GM23338 (cell line): ENCODE results near the gene KRT3. TPM values are rescaled to one million over a fixed set of nuclear protein-coding genes. Genes with fewer than 3 reads are reported as not detected.

ENCODE experiments used
- ATAC-seq: fragments of 200-7000 bp; cut with Tn5 transposase; 3 replicates; pipeline ENCODE4 v1.9.1; 2020
- DNase-seq: peaks from one replicate; pipeline ENCODE4 v3.0.0-alpha.2; 2015; ENCODE audit warnings: low spot score
- H2AFZ ChIP-seq: fragments of 200-600 bp; sonication (generic); 2 replicates; pipeline ENCODE4 v1.8.0; 2016; ENCODE audit warnings: antibody characterized with exemption, mild to moderate bottlenecking, moderate library complexity
- H3F3A ChIP-seq: fragments of 200-600 bp; sonication (generic); replicated peaks from 2 replicates; pipeline ENCODE4 v1.8.0; 2017; ENCODE audit warnings: antibody characterized with exemption, mixed run types, low read depth
- H3K27ac ChIP-seq: fragments of 200-600 bp; sonication (generic); 2 replicates; pipeline ENCODE4 v1.6.1; 2016; ENCODE audit warnings: low read depth
- H3K27me3 ChIP-seq: fragments of 200-600 bp; sonication (generic); 2 replicates; pipeline ENCODE4 v1.8.0; 2016; ENCODE audit warnings: mild to moderate bottlenecking, mixed run types, moderate library complexity; ENCODE audit not compliant: insufficient read depth
- H3K36me3 ChIP-seq: fragments of 200-600 bp; sonication (generic); 2 replicates; pipeline ENCODE4 v1.8.0; 2016; ENCODE audit warnings: mild to moderate bottlenecking; ENCODE audit not compliant: insufficient read depth
- H3K4me1 ChIP-seq: fragments of 200-600 bp; sonication (generic); 2 replicates; pipeline ENCODE4 v1.8.0; 2016; ENCODE audit warnings: mild to moderate bottlenecking, moderate library complexity; ENCODE audit not compliant: insufficient read depth
- H3K4me2 ChIP-seq: fragments of 200-600 bp; sonication (generic); 2 replicates; pipeline ENCODE4 v1.7.1; 2017; ENCODE audit warnings: mixed run types
- H3K4me3 ChIP-seq: fragments of 200-600 bp; sonication (generic); 2 replicates; pipeline ENCODE4 v1.6.1; 2016; ENCODE audit warnings: mixed run types
- H3K79me2 ChIP-seq: fragments of 200-600 bp; sonication (generic); replicated peaks from 2 replicates; pipeline ENCODE4 v1.8.0; 2017; ENCODE audit warnings: mild to moderate bottlenecking; ENCODE audit not compliant: insufficient read depth
- H3K9me2 ChIP-seq: fragments of 200-600 bp; sonication (generic); 2 replicates; pipeline ENCODE4 v1.8.0; 2017; ENCODE audit not compliant: insufficient read depth
- H4K20me1 ChIP-seq: fragments of 200-600 bp; sonication (generic); replicated peaks from 2 replicates; pipeline ENCODE4 v1.8.0; 2017; ENCODE audit warnings: mild to moderate bottlenecking; ENCODE audit not compliant: insufficient read depth
- H3K27ac Mint-ChIP-seq: 2 replicates; pipeline ENCODE4 v1.8.0; 2020; ENCODE audit warnings: inconsistent platforms, mild to moderate bottlenecking, moderate library complexity, mixed read lengths
- H3K27me3 Mint-ChIP-seq: 3 replicates; pipeline ENCODE4 v1.8.0; 2022; ENCODE audit warnings: low read depth, mild to moderate bottlenecking, moderate library complexity, mixed read lengths, inconsistent platforms; ENCODE audit not compliant: insufficient read depth, poor library complexity
- H3K36me3 Mint-ChIP-seq: 3 replicates; pipeline ENCODE4 v1.8.0; 2021; ENCODE audit warnings: low read depth, mild to moderate bottlenecking, inconsistent platforms, moderate library complexity, mixed read lengths
- H3K4me1 Mint-ChIP-seq: 3 replicates; pipeline ENCODE4 v1.8.0; 2020; ENCODE audit warnings: mild to moderate bottlenecking, inconsistent platforms, mixed read lengths
- H3K4me3 Mint-ChIP-seq: 3 replicates; pipeline ENCODE4 v1.8.0; 2021; ENCODE audit warnings: moderate library complexity, mild to moderate bottlenecking, inconsistent platforms, mixed read lengths
- H3K9me3 Mint-ChIP-seq: 3 replicates; pipeline ENCODE4 v1.8.0; 2020; ENCODE audit warnings: moderate library complexity, mild to moderate bottlenecking, inconsistent platforms, mixed read lengths
- CREB1 ChIP-seq: fragments of 250-450 bp; sonication (Bioruptor Pico); IDR thresholded peaks from 2 replicates; pipeline ENCODE4 v1.5.0; 2020; ENCODE audit warnings: low read depth, mild to moderate bottlenecking, moderate library complexity
- EZH2phosphoT487 ChIP-seq: fragments of 200-600 bp; sonication (generic); IDR thresholded peaks from one replicate; pipeline ENCODE4 v1.8.1; 2018; ENCODE audit warnings: antibody characterized with exemption; ENCODE audit not compliant: unreplicated experiment
- JUNB ChIP-seq: IDR thresholded peaks from one replicate; pipeline ENCODE4 v1.6.1; 2016; ENCODE audit warnings: antibody characterized with exemption; ENCODE audit not compliant: unreplicated experiment
- NANOG ChIP-seq: IDR thresholded peaks from 2 replicates; pipeline ENCODE4 v1.6.1; 2016; ENCODE audit warnings: antibody characterized with exemption, borderline replicate concordance
- POLR2AphosphoS5 ChIP-seq: IDR thresholded peaks from 2 replicates; pipeline ENCODE4 v1.6.1; 2016; ENCODE audit warnings: antibody characterized with exemption, low read depth
- STAT1 ChIP-seq: IDR thresholded peaks from one replicate; pipeline ENCODE4 v1.6.1; 2016; ENCODE audit warnings: antibody characterized with exemption; ENCODE audit not compliant: unreplicated experiment
- ZNF114 ChIP-seq: fragments of 250-450 bp; sonication (Bioruptor Pico); IDR thresholded peaks from 2 replicates; pipeline ENCODE4 v1.5.0; 2020; ENCODE audit warnings: mild to moderate bottlenecking, moderate library complexity
- ZNF462 ChIP-seq: fragments of 250-450 bp; sonication (Bioruptor Pico); IDR thresholded peaks from 2 replicates; pipeline ENCODE4 v1.5.0; 2020; ENCODE audit warnings: mild to moderate bottlenecking, moderate library complexity
- polyA plus RNA-seq: library from polyadenylated mRNA; unstranded; fragments of >200 nt; fragmentation: Nextera tagmentation; extraction: Ambion mirVana; gene quantifications from 2 replicates; pipeline ENCODE4 v1.2.1, GENCODE V29; 2016
- total RNA-seq: library from RNA; depleted of rRNA; stranded (reverse); fragments of >200 nt; shearing (Covaris generic); gene quantifications from 2 replicates; pipeline ENCODE4 v1.2.3, GENCODE V29; 2014
- TF ChIP-seq, protein P1 (sequence below): IDR thresholded peaks from 2 replicates; pipeline ENCODE4 v1.6.1; 2016; ENCODE audit warnings: antibody characterized with exemption
- TF ChIP-seq, protein P2 (sequence below), 2 experiments: fragments of 200-600 bp in 1 of 2; sonication (generic) in 1 of 2; conservative IDR thresholded peaks; 2 replicates each; pipeline versions ENCODE4 v1.5.1 to v1.6.1; 2016 to 2017; ENCODE audit warnings: antibody characterized with exemption in 2 of 2, low read depth in 2 of 2, mild to moderate bottlenecking in 2 of 2, moderate library complexity in 1 of 2

The KRT3 gene
- total and polyA plus RNA-seq, 2 experiments from 2014 or later = not detected

- Mint-ChIP-seq H3K4me1 (peaks cover 5% of the 10 kb centered on the region), H3K9me3 (no peaks in the 10 kb centered on the region), H3K4me3 (no peak overlapping the region), H3K27me3 (peaks cover 13% of the 10 kb centered on the region), H3K27ac (no peak overlapping the region), H3K36me3 (no peaks in the 10 kb centered on the region)
- no peak overlapping the region for H3K27ac ChIP-seq
- no peaks in the 10 kb centered on the region for H3F3A ChIP-seq
- no peak for DNase-seq
- H3K4me2 ChIP-seq = no peak overlapping the region
- no peaks in the 10 kb centered on the region for H3K79me2 ChIP-seq
- no peaks in the 10 kb centered on the region for H3K36me3 ChIP-seq
- no peaks in the 10 kb centered on the region for H3K4me1 ChIP-seq
- no peak for ATAC-seq
- H3K4me3 ChIP-seq = no peak overlapping the region
- no peak for TF ChIP-seq ZNF114 (CRISPR knock-in tag)
- no peak for TF ChIP-seq NANOG
- no peak for TF ChIP-seq POLR2AphosphoS5
- TF ChIP-seq, protein P1, sequence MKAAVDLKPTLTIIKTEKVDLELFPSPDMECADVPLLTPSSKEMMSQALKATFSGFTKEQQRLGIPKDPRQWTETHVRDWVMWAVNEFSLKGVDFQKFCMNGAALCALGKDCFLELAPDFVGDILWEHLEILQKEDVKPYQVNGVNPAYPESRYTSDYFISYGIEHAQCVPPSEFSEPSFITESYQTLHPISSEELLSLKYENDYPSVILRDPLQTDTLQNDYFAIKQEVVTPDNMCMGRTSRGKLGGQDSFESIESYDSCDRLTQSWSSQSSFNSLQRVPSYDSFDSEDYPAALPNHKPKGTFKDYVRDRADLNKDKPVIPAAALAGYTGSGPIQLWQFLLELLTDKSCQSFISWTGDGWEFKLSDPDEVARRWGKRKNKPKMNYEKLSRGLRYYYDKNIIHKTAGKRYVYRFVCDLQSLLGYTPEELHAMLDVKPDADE = no peak
- no peak for TF ChIP-seq JUNB
- TF ChIP-seq STAT1 = no peak
- no peak for TF ChIP-seq CREB1 (CRISPR knock-in tag)
- TF ChIP-seq, protein P2, sequence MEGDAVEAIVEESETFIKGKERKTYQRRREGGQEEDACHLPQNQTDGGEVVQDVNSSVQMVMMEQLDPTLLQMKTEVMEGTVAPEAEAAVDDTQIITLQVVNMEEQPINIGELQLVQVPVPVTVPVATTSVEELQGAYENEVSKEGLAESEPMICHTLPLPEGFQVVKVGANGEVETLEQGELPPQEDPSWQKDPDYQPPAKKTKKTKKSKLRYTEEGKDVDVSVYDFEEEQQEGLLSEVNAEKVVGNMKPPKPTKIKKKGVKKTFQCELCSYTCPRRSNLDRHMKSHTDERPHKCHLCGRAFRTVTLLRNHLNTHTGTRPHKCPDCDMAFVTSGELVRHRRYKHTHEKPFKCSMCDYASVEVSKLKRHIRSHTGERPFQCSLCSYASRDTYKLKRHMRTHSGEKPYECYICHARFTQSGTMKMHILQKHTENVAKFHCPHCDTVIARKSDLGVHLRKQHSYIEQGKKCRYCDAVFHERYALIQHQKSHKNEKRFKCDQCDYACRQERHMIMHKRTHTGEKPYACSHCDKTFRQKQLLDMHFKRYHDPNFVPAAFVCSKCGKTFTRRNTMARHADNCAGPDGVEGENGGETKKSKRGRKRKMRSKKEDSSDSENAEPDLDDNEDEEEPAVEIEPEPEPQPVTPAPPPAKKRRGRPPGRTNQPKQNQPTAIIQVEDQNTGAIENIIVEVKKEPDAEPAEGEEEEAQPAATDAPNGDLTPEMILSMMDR (conservative IDR thresholded peaks at IDR 0.05; ENCODE audit: low read depth in 2 of 2) = no peak
- TF ChIP-seq EZH2phosphoT487 = no peak
- no peak for TF ChIP-seq ZNF462 (CRISPR knock-in tag)
- H4K20me1 ChIP-seq = no peaks in the 10 kb centered on the region
- H3K27me3 ChIP-seq = no peaks in the 10 kb centered on the region
- peaks cover 7% of the 10 kb centered on the region for H3K9me2 ChIP-seq
- no peak overlapping the region for H2AFZ ChIP-seq
These were observed 3.5 kb downstream of the KRT3 start for GRCh38 chr12:52792185-52793029.
